NCI-H446 (cell line): ENCODE data around the gene AEN.
"Not testable (repeated sequence)": the region's sequence is repeated elsewhere in the genome, so short reads cannot be mapped to it uniquely, and the experiment has no call there.

ENCODE experiments used
- DNase-seq, 2 experiments: peaks; one replicate each; lab custom pipeline; 2025; lab: John Stamatoyannopoulos, UW

The AEN gene

GRCh38 chr15:88631464-88632028 lies 10.4 kb downstream of the AEN start:
- DNase-seq, result no peak

DNA sequence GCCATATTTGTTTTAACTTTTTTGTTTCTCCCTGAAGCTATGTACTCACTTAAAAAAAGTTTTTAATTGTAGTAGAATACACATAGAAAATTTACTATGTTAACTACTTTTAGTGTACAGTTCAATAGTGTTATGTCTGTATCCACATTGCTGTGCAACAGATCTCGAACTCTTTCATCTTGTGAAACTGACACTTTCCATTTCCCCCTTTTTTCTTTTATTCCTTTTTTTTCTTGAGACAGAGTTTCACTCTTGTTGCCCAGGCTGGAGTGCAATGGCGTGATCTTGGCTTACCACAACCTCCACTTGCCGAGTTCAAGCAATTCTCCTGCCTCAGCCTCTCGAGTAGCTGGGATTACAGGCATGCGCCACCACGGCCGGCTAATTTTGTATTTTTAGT lies 11.7 kb downstream of the AEN start:
- not testable (repeated sequence) for DNase-seq

DNA sequence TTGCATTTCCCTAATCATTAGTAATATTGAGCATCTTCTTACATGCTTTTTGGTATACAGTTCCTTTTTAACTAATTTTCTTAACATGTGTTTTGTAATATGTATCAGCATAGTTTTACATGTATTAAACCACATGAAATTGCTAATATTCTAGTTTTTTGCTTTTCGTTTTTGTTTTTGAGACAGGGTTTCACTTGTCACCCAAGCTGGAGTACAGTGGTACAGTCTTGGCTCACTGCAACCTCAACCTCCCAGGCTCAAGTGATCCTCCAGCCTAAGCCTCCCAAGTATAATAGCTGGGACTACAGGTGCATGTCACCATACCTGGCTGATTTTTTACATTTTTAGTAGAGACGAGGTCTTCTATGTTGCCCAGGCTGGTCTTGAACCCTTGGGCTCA lies 13.3 kb downstream of the AEN start:
- DNase-seq, result no peak

DNA sequence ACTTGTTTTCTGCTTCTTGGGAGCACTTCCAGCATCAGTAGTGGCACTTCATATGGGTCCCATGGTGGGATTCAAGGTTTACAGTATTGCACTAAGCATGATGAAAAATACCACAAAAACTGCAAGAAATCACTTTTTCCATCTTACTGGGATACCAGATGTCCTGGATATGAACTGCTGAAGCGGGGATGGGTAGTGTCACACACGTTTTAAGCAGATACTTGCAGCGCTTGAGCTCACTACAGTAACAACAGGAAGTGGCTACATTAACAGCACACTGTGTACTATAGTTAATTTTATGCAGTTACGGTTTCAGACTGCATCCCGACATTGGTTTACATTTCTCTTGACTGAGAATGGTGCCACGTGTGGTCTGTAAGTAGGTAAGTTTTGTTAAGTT lies 14.2 kb downstream of the AEN start:
- DNase-seq, result no peak

DNA sequence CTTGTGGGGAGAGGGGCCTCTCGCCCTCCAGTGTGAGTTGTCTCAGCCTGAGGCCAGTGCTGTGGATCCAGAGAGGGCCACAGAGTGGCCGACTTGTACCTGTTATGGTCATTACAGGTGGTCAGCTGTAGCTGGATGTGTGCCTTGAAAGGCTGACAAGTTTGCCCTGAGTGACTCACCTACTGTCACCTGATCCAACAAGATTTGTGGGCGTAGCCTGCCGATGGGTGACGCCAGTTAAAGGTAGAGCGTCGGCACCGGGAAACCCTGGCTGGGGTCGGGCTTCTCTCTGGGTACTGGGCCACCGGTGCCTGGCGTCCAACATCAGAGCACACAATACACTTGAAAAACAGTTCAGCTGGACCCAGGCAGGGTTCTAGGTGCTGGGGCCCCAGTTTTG lies 14.9 kb downstream of the AEN start:
- DNase-seq, result no peak

DNA sequence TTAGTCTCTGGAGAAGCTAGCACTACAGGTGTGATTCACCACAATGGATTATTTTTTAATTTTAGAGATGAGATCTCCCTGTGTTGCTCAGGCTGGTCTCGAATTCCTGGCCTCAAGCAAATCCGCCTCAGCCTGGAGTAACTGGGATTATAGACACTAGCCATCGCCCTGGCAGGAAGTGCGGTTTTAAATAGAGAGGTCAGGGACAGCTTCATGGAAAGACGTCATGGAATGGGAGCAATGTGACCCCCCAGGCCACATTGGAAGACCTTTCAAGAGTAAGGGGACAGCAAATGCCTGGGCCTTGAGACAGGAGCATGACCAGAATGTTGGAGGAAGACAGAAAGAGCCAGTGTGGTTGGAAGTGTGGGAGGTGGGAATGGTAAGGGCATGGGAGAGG lies 15.5 kb downstream of the AEN start:
- DNase-seq, result no peak

- DNase-seq, result no peak
Measured at GRCh38 chr15:88637436-88637835, 16.3 kb downstream of the AEN start.

- DNase-seq, result no peak
Measured at GRCh38 chr15:88637841-88638625, 16.9 kb downstream of the AEN start.

DNA sequence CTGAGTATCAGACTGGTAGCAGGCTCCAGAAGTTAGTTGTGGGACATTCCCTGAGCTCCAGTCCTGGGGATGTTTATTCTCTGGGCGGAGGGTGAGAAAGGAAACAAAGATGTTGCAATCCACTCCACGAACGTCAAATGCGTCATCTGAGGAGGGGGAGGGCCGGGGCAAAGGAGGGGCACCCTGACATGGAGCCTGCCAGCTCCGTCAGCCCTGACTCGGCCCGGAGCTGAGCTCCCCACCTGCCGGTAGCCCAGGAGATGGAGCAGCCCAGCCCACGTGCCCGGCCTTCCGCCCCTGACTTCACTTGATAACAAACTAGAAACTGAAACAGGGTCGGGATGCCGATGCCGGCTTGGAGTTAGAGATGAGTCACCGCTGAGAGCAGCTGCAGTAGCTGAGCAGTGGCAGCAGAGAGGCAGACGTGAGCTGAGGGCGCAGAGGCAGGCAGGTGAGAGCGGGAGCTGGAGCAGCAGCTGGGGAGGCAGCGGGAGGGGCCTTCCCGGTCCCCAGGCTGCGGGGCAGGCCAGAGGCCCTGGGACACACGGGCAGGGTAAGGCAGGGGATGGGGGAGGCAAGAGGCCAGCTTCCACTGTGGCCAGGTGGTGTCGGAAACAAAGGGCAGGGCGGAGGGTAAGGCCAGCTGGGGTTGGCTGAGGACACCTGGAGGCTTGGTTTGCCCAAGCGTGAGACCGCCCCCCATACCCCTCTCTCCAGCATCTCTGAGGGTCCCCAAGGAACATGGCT lies 17.7 kb downstream of the AEN start, which contains the start of gene ISG20:
TSS of gene ISG20 (plus strand) at position 391 of the 747 bp plus-strand sequence. CDS start at position 742, 351 bp downstream.
- DNase-seq, result no peak

DNA sequence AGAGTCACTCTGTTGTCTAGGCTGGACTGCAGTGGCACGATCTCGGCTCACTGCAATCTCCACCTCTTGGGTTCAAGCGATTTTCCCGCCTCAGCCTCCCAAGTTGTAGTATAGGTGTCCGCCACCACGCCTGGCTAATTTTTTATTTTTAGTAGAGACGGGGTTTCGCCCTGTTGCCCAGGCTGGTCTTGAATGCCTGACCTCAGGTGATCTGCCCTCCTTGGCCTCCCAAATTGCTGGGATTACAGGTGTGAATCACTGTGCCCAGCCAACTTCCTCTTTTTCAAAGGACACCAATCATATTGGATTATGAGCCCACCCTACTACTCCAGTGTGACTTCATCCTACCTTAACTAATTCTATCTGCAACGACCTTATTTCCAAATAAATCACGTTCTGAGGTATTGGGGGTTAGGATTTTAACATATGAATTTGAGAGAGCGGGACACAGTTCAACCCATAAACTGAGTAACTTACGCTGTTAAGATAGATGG lies 20.9 kb downstream of the AEN start:
- DNase-seq, result no peak

GRCh38 chr15:88642514-88642913 lies 21.4 kb downstream of the AEN start:
- not testable (repeated sequence) for DNase-seq

DNA sequence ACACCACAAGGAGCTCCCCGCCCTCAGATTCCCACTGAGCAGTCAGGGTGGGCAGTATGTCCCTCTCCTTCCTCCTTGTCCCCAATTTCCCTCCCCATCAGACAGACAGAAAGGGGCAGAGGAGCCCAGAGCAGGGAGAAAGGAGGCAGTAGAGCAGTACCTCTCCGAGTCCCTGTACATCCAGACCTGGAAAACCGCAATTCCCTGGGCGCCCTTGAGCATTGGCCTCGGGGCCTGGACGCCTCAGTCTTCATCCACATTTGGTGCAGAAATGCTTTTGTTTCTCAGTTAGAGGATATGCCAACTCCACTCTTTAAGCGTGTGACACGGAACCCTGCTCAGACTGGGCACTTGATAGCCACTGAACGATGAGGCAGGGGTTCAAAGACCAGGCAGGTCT lies 23.6 kb downstream of the AEN start:
- DNase-seq, result no peak

GRCh38 chr15:88645171-88646087 lies 24.3 kb downstream of the AEN start:
- DNase-seq, result no peak

- no peak for DNase-seq
Measured at GRCh38 chr15:88646088-88646405, 24.9 kb downstream of the AEN start.

- no peak for DNase-seq
Measured at GRCh38 chr15:88646951-88647350, 25.8 kb downstream of the AEN start.

- DNase-seq, result no peak
Measured at GRCh38 chr15:88647351-88648105, 26.4 kb downstream of the AEN start.

DNA sequence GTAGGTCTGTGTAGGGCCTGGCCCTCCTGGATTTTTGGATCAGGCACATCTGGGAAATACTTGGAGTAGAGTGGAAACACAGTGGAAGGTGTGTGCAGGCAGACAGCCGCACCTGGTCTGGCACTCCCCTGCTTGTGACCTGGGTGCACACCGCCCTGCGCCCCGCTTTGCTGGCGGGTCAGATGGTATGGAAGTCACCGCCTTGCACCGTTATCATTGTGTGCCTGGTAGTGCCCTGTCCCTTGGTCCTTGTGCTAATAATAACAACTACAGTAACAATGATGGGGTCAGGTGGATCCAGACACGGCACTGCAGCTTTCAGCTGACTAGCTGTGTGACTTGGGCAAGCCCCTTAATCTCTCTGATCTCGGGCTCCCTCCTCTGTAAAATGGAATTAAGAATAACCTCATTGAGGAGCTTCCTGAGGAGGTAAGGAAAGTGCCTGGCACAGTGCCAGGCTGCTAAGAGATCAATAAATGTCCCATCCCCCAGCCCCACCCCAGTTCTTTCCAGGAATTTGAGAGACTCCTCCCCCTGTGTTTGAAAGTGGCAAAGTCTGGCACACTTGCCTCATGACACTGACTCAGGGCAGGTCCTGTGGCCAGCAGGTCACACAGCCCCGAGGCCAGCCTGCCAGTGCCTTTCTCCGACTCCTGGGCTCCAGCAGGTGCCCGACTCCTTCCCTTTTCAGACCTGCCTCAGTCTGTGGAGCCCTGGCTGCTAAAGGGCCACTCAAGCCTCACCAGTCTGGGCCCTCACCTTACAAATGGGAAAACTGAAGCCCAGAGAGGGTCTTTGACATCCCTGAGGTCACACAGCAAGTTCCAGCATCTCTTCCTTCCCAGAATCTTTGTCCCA lies 27.4 kb downstream of the AEN start:
- peak in 1 of 2 experiments; percentile 4 for DNase-seq

DNA sequence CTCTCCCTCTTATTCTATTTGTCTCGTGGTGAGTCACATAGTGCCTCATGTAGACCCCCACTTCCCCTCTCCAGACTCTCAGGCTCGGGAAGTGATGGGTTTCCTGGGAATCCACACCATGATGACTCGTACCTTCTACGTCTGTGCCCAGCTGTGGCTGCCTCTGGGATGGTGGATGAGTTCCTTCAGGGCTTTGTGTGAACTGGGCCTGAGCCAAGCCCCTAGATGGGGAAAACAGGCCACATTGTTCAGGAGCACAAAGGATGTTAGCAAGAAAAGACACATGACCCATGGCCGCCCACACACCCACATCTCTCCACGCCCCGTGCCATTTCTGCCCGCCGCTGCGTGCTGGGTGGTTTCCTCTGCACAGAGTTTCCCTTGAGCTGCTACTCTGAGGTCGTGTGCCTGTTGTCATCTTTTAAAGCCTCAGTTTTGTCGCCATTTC lies 28.2 kb downstream of the AEN start:
- DNase-seq, result no peak

DNA sequence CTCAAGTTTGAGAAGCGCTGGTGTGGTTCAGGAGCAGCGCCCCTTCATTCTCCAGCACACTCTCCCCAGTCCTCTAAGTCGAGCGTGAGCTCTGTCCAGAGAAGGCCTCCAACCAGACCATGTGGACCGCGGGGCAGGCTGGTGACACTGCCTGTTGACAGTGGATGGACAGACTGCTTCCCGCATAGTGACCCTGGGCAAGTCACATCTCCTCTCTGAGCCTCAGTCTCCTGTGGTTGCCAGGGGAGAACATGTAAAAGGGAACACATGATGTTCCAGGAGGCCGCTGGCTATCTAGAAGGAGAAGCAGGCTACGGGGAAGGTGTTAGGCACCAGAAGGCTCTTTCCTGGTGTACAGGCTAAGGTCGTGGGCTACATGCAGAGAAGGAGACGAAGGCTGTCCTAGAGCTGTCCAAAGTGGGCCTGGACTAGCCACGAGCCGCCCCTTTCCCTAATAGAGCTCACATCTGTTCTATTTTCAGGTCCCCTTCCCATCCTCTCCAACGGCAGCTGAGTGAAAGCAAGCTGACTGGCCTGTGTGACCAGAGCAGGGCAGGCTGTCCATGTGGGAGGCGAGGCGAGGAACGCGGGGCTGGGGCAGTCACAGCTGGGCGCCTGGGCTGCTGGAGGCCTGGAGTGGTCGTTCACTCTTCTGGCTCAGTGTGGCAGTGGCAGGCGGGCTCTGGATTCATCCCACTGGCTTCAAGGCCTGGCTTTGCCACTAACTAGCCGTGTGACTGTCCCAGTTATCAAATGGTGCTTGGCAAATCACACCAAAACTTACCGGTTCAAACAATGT lies 28.8 kb downstream of the AEN start:
- no peak for DNase-seq
